ENCODE results near the gene NACC1. TPM values are rescaled to one million over a fixed set of nuclear protein-coding genes. Genes with fewer than 3 reads are reported as not detected.

The NACC1 gene
- total and polyA plus RNA-seq, 4 donors = 0.86 to 24.7 (median 17.7) TPM

DNA sequence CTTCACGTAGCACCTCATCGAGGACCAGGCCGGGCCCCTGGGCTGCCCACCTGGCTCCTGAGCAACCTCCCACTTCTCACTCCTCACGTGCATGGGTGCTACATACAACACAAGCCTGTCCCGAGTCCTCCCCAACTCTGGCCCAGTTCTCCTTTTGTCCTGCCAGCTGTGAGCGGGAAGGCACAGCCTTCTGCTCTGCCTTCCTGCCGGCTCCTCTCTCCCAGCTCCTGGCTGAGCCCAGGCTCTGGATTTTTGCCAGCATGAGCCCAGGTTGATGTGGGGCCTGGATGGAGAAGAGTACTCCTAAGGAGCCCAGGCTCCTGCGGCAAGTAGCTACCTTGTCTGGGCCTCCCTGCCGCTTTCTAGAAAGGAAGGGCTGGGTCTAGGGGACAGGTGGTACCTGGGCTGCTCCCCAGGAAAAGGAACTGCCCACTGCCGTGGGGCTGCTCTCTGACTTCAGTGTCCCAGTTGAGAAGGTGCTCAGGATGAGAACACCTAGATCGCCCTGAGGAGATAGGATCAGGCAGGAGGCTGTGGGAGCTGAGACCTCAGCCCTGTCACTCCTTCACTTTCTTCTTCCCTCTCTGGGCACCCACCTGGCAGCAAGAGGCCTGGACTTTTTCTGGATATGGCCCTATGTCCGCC is 39.0 kb upstream of the NACC1 start:
- DNase-seq (ENCODE audit: low spot score) = no peak
- H3K36me3 ChIP-seq (ENCODE audit: control insufficient read depth in 4 of 4, insufficient read depth in 3 of 4, low read depth in 1 of 4, low read length in 3 of 4) = peaks cover 0 to 21% (median 2%) of the 10 kb centered on the region in 4 donors
- no peak overlapping the region for H3K9ac ChIP-seq (ENCODE audit: low read depth in 1 of 2, low read length in 2 of 2)
- H3K4me1 ChIP-seq (ENCODE audit: control insufficient read depth in 4 of 4, insufficient read depth in 4 of 4, low read length in 3 of 4) = peaks cover 0 to 30% (median 21%) of the 10 kb centered on the region in 4 donors
- no peak overlapping the region for H3K27ac ChIP-seq (ENCODE audit: low read depth in 1 of 2, low read length in 2 of 2)
- H3K9me3 ChIP-seq (ENCODE audit: control insufficient read depth in 4 of 4, low read length in 3 of 4) = no peaks in the 10 kb centered on the region
- 80% methylated on average over 12 of the region's 12 CpGs for WGBS
- TF ChIP-seq GABPA (IDR thresholded peaks at IDR 0.05 in 1 of 2, conservative IDR thresholded peaks at IDR 0.05 in 1 of 2) (no peak), JUND (IDR thresholded peaks at IDR 0.05) (no peak), ATF3 (IDR thresholded peaks at IDR 0.05) (no peak), TAF1 (conservative IDR thresholded peaks at IDR 0.05) (no peak), RXRA (IDR thresholded peaks at IDR 0.05) (no peak), NR2F2 (IDR thresholded peaks at IDR 0.05) (no peak), FOXA2 (IDR thresholded peaks at IDR 0.05) (no peak), YY1 (IDR thresholded peaks at IDR 0.05) (no peak), REST (IDR thresholded peaks at IDR 0.05) (no peak), EGR1 (IDR thresholded peaks at IDR 0.05; ENCODE audit: low read depth in 2 of 2) (no peak), ZBTB33 (IDR thresholded peaks at IDR 0.05) (no peak), RAD21 (IDR thresholded peaks at IDR 0.05) (no peak), SP1 (IDR thresholded peaks at IDR 0.05) (no peak), FOXA1 (IDR thresholded peaks at IDR 0.05) (no peak), HNF4G (IDR thresholded peaks at IDR 0.05) (no peak), HNF4A (conservative IDR thresholded peaks at IDR 0.05) (no peak)
- TF ChIP-seq, protein P1, sequence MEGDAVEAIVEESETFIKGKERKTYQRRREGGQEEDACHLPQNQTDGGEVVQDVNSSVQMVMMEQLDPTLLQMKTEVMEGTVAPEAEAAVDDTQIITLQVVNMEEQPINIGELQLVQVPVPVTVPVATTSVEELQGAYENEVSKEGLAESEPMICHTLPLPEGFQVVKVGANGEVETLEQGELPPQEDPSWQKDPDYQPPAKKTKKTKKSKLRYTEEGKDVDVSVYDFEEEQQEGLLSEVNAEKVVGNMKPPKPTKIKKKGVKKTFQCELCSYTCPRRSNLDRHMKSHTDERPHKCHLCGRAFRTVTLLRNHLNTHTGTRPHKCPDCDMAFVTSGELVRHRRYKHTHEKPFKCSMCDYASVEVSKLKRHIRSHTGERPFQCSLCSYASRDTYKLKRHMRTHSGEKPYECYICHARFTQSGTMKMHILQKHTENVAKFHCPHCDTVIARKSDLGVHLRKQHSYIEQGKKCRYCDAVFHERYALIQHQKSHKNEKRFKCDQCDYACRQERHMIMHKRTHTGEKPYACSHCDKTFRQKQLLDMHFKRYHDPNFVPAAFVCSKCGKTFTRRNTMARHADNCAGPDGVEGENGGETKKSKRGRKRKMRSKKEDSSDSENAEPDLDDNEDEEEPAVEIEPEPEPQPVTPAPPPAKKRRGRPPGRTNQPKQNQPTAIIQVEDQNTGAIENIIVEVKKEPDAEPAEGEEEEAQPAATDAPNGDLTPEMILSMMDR (IDR thresholded peaks at IDR 0.05; ENCODE audit: low read depth, low read length, missing input control) = no peak
- TF ChIP-seq, protein P2, sequence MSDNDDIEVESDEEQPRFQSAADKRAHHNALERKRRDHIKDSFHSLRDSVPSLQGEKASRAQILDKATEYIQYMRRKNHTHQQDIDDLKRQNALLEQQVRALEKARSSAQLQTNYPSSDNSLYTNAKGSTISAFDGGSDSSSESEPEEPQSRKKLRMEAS (IDR thresholded peaks at IDR 0.05) = no peak
- no peaks in the 10 kb centered on the region for H3K27me3 ChIP-seq (ENCODE audit: control insufficient read depth in 4 of 4, insufficient read depth in 4 of 4, low read length in 3 of 4)
- H3K4me3 ChIP-seq (ENCODE audit: low read depth in 1 of 3, low read length in 3 of 3) = no peak overlapping the region
